Measurements from ENCODE around the gene OLFM1.

The OLFM1 gene

DNA sequence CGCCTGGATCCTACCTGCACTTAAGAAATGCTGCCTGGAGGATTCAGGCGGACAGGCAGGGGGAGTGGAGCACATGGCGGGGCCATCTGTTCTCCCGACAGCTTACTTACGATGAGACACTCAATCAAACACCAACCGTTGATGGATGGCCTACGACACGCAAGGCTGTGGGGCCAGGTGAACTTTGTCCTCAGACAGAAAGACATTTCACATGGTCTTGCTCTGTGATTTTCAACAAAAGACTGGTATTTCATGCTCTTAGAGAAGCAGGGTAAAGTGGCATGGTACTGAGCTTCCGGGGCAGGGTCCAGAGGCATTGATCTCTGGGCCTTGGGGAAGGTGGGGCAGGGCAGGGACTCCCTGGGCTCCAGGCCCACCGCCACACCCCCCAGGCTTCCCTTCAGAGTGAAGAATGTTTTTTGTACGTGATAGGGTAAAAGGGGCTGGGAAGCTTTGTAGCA is 9.1 kb upstream of the OLFM1 start:
- H3K4me3 ChIP-seq (ENCODE audit: low read length), result no peak overlapping the region
- TF ChIP-seq, protein P1, sequence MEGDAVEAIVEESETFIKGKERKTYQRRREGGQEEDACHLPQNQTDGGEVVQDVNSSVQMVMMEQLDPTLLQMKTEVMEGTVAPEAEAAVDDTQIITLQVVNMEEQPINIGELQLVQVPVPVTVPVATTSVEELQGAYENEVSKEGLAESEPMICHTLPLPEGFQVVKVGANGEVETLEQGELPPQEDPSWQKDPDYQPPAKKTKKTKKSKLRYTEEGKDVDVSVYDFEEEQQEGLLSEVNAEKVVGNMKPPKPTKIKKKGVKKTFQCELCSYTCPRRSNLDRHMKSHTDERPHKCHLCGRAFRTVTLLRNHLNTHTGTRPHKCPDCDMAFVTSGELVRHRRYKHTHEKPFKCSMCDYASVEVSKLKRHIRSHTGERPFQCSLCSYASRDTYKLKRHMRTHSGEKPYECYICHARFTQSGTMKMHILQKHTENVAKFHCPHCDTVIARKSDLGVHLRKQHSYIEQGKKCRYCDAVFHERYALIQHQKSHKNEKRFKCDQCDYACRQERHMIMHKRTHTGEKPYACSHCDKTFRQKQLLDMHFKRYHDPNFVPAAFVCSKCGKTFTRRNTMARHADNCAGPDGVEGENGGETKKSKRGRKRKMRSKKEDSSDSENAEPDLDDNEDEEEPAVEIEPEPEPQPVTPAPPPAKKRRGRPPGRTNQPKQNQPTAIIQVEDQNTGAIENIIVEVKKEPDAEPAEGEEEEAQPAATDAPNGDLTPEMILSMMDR (conservative IDR thresholded peaks at IDR 0.05; ENCODE audit: low read depth, low read length), result no peak

DNA sequence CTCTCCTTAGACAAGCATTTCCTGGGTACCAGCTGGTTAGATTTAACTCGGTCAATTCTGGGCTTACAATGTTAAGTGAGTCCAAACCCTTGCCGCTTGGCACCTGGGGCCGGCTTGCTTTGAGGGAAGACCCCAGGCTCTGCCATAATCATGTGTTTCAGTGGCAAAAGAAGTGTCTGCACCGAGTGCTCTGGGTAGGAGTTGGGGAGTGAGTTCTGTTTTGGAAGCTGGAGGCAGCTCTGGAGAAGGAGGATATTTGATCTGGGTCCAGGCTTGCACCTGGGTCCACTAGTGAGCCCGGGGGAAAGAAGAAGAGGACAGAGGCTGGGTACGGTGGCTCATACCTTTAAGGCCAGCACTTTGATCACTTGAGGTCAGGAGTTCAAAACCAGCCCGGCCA is 8.4 kb upstream of the OLFM1 start:
- no peak for DNase-seq (ENCODE audit: low read depth)
- TF ChIP-seq, protein P1 (conservative IDR thresholded peaks at IDR 0.05; ENCODE audit: low read depth, low read length), result no peak
- no peak overlapping the region for H3K4me3 ChIP-seq (ENCODE audit: low read length)

More for the DNA sequence above, 9.1 kb upstream of the OLFM1 start:
- no peak for DNase-seq (ENCODE audit: low read depth)

DNA sequence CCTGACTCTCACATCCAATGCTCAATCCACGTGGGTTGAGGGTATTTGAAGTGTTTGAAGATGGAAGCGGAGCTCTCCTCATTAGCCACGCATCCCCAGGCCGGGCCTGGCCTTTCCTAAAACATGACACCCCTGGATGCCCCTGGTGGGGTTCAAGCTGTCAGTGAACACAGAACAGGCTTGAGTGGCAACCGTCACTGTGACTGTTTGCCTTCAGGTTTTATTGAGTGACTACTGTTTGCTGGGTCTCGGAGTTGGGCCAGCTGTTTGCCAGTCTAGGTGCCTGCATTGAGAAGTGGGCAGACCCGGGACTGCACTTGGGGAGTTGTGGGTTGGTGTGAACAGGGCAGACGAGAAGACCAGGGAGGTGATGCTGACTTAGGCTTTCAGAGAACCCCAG is 7.8 kb upstream of the OLFM1 start:
- H3K4me3 ChIP-seq (ENCODE audit: low read length), result no peak overlapping the region
- DNase-seq (ENCODE audit: low read depth), result no peak
- TF ChIP-seq, protein P1 (conservative IDR thresholded peaks at IDR 0.05; ENCODE audit: low read depth, low read length), result no peak

DNA sequence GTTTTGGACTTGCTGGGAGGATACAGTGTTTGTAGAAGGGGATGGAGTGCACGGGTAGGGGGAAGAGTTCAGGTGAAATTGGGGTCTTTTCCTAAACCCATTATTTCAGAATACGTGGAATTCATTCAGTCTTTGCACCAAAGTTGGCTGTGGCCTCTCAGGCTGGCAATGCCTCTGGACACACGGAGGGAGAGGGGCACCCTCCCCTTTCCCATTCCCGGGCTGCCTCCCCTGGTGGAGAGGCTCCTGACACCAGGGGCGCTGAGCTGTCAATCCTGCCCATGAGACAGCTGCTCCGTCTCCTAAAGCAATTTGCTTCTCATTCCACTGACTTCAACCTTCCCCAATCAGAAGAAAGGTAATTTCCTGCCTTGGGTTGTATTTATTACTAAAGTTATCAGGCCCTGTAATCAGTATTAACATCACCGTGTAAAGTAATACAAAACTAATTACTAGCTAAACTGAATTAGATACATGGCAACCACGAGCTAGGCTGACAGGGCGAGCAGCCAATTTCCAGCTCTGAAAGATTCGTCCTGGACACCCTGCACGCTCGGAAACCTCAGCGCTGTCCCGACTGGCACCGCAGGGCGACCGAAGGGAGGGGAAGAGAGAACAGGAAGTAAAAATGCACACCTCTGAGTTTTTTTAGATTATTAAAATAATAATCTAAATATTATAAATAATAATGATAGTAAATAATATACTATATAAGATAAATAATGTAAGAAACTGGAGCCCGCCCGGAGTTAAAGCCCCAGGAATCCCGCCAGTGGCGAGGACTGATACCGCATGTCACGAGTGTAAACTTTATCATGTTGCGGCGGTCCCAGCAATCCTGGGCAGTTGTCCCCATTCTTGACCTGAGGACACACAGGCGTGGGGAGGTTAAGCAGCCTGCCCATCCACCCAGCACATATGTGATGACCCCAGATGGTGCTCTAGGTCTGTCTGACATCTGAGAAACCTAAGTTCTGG is 6.9 kb upstream of the OLFM1 start:
- H3K4me3 ChIP-seq (ENCODE audit: low read length), result no peak overlapping the region
- TF ChIP-seq, protein P1 (conservative IDR thresholded peaks at IDR 0.05; ENCODE audit: low read depth, low read length), result no peak
- DNase-seq (ENCODE audit: low read depth), result no peak

DNA sequence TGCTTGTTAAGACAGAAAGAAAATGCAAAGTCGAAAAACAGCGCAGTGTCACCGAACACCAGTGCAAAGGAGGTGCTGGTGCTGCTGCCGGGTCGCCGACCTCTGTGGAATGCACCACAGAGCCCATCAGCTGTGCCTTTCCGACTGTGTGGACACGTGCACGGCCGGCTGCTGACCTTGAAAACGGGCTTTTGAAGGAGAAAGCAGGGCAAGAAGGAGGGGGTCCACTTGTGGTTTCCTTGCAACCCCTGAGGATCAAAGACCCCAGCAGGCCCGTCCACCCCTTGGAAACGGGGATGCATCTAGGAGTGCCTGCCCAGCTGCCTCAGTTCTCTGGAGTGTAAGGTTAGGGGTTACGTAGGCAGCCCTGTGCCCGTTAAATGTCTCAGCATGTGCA is 6.2 kb upstream of the OLFM1 start:
- H3K4me3 ChIP-seq (ENCODE audit: low read length), result no peak overlapping the region
- TF ChIP-seq, protein P1 (conservative IDR thresholded peaks at IDR 0.05; ENCODE audit: low read depth, low read length), result no peak
- DNase-seq (ENCODE audit: low read depth), result no peak

DNA sequence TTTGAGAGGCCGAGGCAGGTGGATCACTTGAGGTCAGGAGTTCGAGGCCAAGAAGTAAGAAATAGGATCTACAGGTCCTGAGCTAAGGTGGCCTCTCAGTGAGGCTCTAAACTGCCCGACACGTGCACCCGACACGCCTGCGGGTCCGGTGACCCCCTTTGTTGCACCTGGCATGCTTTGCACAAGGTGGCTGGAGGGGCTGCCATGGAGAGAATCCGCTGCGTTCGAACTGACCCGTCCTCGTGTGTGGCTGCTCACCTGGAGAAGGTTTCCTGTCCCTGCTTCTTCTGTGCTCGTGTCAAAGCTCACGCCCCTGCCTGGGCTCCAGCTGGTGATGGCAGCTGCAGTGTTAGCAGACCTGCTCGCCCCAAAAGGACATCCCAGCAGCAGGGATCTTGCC is 5.7 kb upstream of the OLFM1 start:
- no peak for DNase-seq (ENCODE audit: low read depth)
- TF ChIP-seq, protein P1 (conservative IDR thresholded peaks at IDR 0.05; ENCODE audit: low read depth, low read length), result no peak
- no peak overlapping the region for H3K4me3 ChIP-seq (ENCODE audit: low read length)

DNA sequence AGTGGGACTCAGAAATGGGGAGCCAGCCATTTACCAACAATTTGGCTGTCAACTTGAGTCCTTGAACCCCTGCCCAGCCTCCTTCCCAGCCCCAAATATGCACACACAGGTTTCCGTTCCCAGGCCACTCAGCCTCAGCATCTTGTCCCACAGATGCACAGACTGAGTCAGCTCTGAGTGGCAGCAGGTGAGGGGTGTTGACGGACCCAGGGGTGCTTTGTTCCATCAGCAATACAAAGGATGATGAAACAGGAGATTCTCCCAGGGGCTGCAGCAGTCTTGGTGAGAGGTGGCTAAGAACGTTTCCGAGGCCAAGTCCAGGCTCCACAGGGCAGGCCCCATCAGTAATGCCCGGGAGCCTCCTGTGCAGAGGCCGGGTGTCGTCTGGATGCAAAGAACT is 4.9 kb upstream of the OLFM1 start:
- no peak for DNase-seq (ENCODE audit: low read depth)
- TF ChIP-seq, protein P1 (conservative IDR thresholded peaks at IDR 0.05; ENCODE audit: low read depth, low read length), result no peak
- H3K4me3 ChIP-seq (ENCODE audit: low read length), result no peak overlapping the region
